ENCODE results near the gene BMAL1. TPM values are rescaled to one million over a fixed set of nuclear protein-coding genes. Genes with fewer than 3 reads are reported as not detected.

The BMAL1 gene
- total RNA-seq, 1 donor from 2014 or later, result 14.8 TPM

- no peak overlapping the region for H3K4me3 Mint-ChIP-seq (ENCODE audit: unreplicated experiment)
- TF ChIP-seq, protein P1, sequence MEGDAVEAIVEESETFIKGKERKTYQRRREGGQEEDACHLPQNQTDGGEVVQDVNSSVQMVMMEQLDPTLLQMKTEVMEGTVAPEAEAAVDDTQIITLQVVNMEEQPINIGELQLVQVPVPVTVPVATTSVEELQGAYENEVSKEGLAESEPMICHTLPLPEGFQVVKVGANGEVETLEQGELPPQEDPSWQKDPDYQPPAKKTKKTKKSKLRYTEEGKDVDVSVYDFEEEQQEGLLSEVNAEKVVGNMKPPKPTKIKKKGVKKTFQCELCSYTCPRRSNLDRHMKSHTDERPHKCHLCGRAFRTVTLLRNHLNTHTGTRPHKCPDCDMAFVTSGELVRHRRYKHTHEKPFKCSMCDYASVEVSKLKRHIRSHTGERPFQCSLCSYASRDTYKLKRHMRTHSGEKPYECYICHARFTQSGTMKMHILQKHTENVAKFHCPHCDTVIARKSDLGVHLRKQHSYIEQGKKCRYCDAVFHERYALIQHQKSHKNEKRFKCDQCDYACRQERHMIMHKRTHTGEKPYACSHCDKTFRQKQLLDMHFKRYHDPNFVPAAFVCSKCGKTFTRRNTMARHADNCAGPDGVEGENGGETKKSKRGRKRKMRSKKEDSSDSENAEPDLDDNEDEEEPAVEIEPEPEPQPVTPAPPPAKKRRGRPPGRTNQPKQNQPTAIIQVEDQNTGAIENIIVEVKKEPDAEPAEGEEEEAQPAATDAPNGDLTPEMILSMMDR (IDR thresholded peaks at IDR 0.05), result no peak
- no peaks in the 10 kb centered on the region for H3K9me3 Mint-ChIP-seq (ENCODE audit: low read depth)
- H3K36me3 Mint-ChIP-seq (ENCODE audit: low read depth), result no peaks in the 10 kb centered on the region
- no peak overlapping the region for H3K27ac Mint-ChIP-seq (ENCODE audit: unreplicated experiment)
- no peak for DNase-seq (ENCODE audit: low spot score)
- H3K4me1 Mint-ChIP-seq (ENCODE audit: low read depth), result no peaks in the 10 kb centered on the region
- H3K27me3 Mint-ChIP-seq (ENCODE audit: low read depth), result no peaks in the 10 kb centered on the region
Measured at GRCh38 chr11:13297308-13297916, 19.8 kb downstream of the BMAL1 start.

- Mint-ChIP-seq H3K27ac (ENCODE audit: unreplicated experiment) (no peak overlapping the region), H3K4me3 (ENCODE audit: unreplicated experiment) (no peak overlapping the region), H3K27me3 (ENCODE audit: low read depth) (no peaks in the 10 kb centered on the region), H3K9me3 (ENCODE audit: low read depth) (no peaks in the 10 kb centered on the region), H3K4me1 (ENCODE audit: low read depth) (no peaks in the 10 kb centered on the region), H3K36me3 (ENCODE audit: low read depth) (no peaks in the 10 kb centered on the region)
- TF ChIP-seq, protein P1 (IDR thresholded peaks at IDR 0.05), result no peak
- DNase-seq (ENCODE audit: low spot score), result no peak
Measured at GRCh38 chr11:13297917-13298356, 20.3 kb downstream of the BMAL1 start.

GRCh38 chr11:13298765-13299164 lies 21.2 kb downstream of the BMAL1 start:
- Mint-ChIP-seq H3K27ac (ENCODE audit: unreplicated experiment) (no peak overlapping the region), H3K36me3 (ENCODE audit: low read depth) (no peaks in the 10 kb centered on the region), H3K27me3 (ENCODE audit: low read depth) (no peaks in the 10 kb centered on the region), H3K4me1 (ENCODE audit: low read depth) (no peaks in the 10 kb centered on the region), H3K4me3 (ENCODE audit: unreplicated experiment) (no peak overlapping the region), H3K9me3 (ENCODE audit: low read depth) (no peaks in the 10 kb centered on the region)
- TF ChIP-seq, protein P1 (IDR thresholded peaks at IDR 0.05), result no peak
- DNase-seq (ENCODE audit: low spot score), result no peak

GRCh38 chr11:13301522-13301921 lies 23.9 kb downstream of the BMAL1 start:
- Mint-ChIP-seq H3K36me3 (ENCODE audit: low read depth) (no peaks in the 10 kb centered on the region), H3K4me3 (ENCODE audit: unreplicated experiment) (no peak overlapping the region), H3K4me1 (ENCODE audit: low read depth) (peaks cover 9% of the 10 kb centered on the region), H3K27me3 (ENCODE audit: low read depth) (no peaks in the 10 kb centered on the region), H3K9me3 (ENCODE audit: low read depth) (no peaks in the 10 kb centered on the region), H3K27ac (ENCODE audit: unreplicated experiment) (no peak overlapping the region)
- no peak for DNase-seq (ENCODE audit: low spot score)
- TF ChIP-seq, protein P1 (IDR thresholded peaks at IDR 0.05), result no peak

DNA sequence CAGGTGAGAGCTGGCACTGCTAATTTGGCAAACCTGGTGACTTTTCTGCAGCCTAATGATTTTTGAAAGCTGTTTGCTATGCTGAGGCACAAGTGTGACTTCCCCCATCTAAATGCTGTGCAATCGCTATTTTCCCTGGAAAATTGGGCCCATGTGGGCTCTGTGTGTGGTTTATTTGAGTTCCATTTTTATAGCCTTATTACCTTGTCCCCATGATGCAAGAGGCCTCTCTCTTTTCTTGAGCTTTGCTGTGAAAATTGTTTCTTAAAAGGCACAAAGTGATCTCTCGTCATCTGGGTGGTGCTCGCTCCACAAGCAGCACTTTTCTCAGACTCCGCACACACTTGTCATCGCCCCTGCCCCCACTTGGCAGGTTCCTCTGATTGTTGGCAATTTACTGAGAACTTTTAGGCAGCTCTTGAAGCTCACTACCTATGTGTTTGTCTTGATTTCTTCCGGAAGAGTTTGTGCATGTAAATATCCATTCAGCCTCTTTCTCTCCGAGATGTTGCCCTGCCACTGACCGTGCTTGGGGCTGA lies 24.9 kb downstream of the BMAL1 start:
- Mint-ChIP-seq H3K27me3 (ENCODE audit: low read depth) (no peaks in the 10 kb centered on the region), H3K36me3 (ENCODE audit: low read depth) (no peaks in the 10 kb centered on the region), H3K4me1 (ENCODE audit: low read depth) (peaks cover 9% of the 10 kb centered on the region), H3K9me3 (ENCODE audit: low read depth) (no peaks in the 10 kb centered on the region), H3K27ac (ENCODE audit: unreplicated experiment) (no peak overlapping the region), H3K4me3 (ENCODE audit: unreplicated experiment) (no peak overlapping the region)
- TF ChIP-seq, protein P1 (IDR thresholded peaks at IDR 0.05), result no peak
- no peak for DNase-seq (ENCODE audit: low spot score)

Measured in chondrocyte (in vitro differentiated cells).